SK-N-SH treated with all-trans-retinoic acid at 6 μM for 48 hours (cell line): ENCODE data around the gene GRM2.

Experiments used
- GLIS3 ChIP-seq: fragments of 250-450 bp; sonication (Bioruptor Pico); IDR thresholded peaks from 2 replicates; pipeline ENCODE4 v1.5.0; 2020; ENCODE audit warnings: mild to moderate bottlenecking, moderate library complexity
- PATZ1 ChIP-seq: fragments of 250-450 bp; sonication (Bioruptor Pico); IDR thresholded peaks from 2 replicates; pipeline ENCODE4 v1.8.0; 2020; ENCODE audit warnings: mild to moderate bottlenecking, moderate library complexity, borderline replicate concordance
- PPARA ChIP-seq: fragments of 250-450 bp; sonication (Bioruptor Pico); IDR thresholded peaks from 2 replicates; pipeline ENCODE4 v1.5.0; 2020; ENCODE audit warnings: mild to moderate bottlenecking, borderline replicate concordance
- RARB ChIP-seq: fragments of 250-450 bp; sonication (Bioruptor Pico); IDR thresholded peaks from 2 replicates; pipeline ENCODE4 v1.8.0; 2021; ENCODE audit warnings: mild to moderate bottlenecking, moderate library complexity
- TCF4 ChIP-seq: fragments of 250-450 bp; sonication (Bioruptor Pico); IDR thresholded peaks from 2 replicates; pipeline ENCODE4 v1.8.0; 2021; ENCODE audit warnings: mild to moderate bottlenecking, moderate library complexity, borderline replicate concordance
- TSHZ2 ChIP-seq: fragments of 250-450 bp; sonication (Bioruptor Pico); IDR thresholded peaks from 2 replicates; pipeline ENCODE4 v1.5.0; 2020; ENCODE audit warnings: mild to moderate bottlenecking, moderate library complexity
- ZC3H10 ChIP-seq: fragments of 250-450 bp; sonication (Bioruptor Pico); IDR thresholded peaks from 2 replicates; pipeline ENCODE4 v1.5.1; 2021; ENCODE audit warnings: mild to moderate bottlenecking, moderate library complexity

- TF ChIP-seq RARB (CRISPR knock-in tag) (no peak), GLIS3 (CRISPR knock-in tag) (no peak), TCF4 (CRISPR knock-in tag) (no peak), PPARA (CRISPR knock-in tag) (no peak), ZC3H10 (CRISPR knock-in tag) (no peak), PATZ1 (CRISPR knock-in tag) (no peak), TSHZ2 (no peak)
These were observed 1.5 kb downstream of the GRM2 start for GRCh38 chr3:51708216-51708845.
